OCI-LY1 (cell line): ENCODE measurements around the gene CFAP97D2.

Experiments used
- CTCF ChIP-seq: fragments of 200-600 bp; sonication (generic), shearing (Covaris generic); IDR thresholded peaks from 2 replicates; pipeline ENCODE4 v1.5.1; 2017; ENCODE audit warnings: mild to moderate bottlenecking, antibody characterized with exemption, low read length, moderate library complexity, mixed read lengths
- EZH2 ChIP-seq: fragments of 200-600 bp; sonication (generic), shearing (Covaris generic); IDR thresholded peaks from 2 replicates; pipeline ENCODE4 v1.8.0; 2017; ENCODE audit warnings: borderline replicate concordance, mixed run types, mild to moderate bottlenecking, antibody characterized with exemption, low read length, moderate library complexity, mixed read lengths

GRCh38 chr13:114228176-114228575 lies 49.1 kb downstream of the CFAP97D2 start:
- no peak for TF ChIP-seq CTCF
- no peak for TF ChIP-seq EZH2
